HL-60 (cell line): ENCODE results near the gene RAB27A.

ENCODE experiments used
- DNase-seq, 2 experiments: peaks; one replicate each; pipeline ENCODE4 v3.0.0-alpha.2; 2010 to 2020; ENCODE audit warnings: low read depth in 1 of 2, low spot score in 1 of 2
- H3K27ac ChIP-seq: fragments of 250-450 bp; sonication (Bioruptor Pico); replicated peaks from 2 replicates; pipeline ENCODE4 v1.5.1; 2020; ENCODE audit warnings: mild to moderate bottlenecking, moderate library complexity
- H3K27me3 ChIP-seq: fragments of 250-450 bp; sonication (Bioruptor Pico); 2 replicates; pipeline ENCODE4 v1.5.1; 2021; ENCODE audit warnings: mild to moderate bottlenecking, moderate library complexity; ENCODE audit not compliant: insufficient read depth, poor library complexity, severe bottlenecking
- H3K4me3 ChIP-seq: replicated peaks from 2 replicates; pipeline ENCODE4 v1.5.1; 2011; ENCODE audit warnings: mild to moderate bottlenecking, control low read depth, low read length; ENCODE audit not compliant: insufficient read depth
- CTCF ChIP-seq: IDR thresholded peaks from one replicate; pipeline ENCODE4 v1.5.1; 2011; ENCODE audit warnings: low read length, control low read depth, inconsistent platforms; ENCODE audit not compliant: insufficient read depth
- GABPA ChIP-seq: IDR thresholded peaks from 2 replicates; pipeline ENCODE4 v1.6.1; 2012; ENCODE audit warnings: low read depth
- POLR2AphosphoS5 ChIP-seq: IDR thresholded peaks from 2 replicates; pipeline ENCODE4 v1.6.1; 2012; ENCODE audit warnings: low read depth
- REST ChIP-seq: IDR thresholded peaks from 2 replicates; pipeline ENCODE4 v1.6.1; 2012; ENCODE audit warnings: low read depth; ENCODE audit not compliant: insufficient replicate concordance
- SPI1 ChIP-seq: IDR thresholded peaks from 2 replicates; pipeline ENCODE4 v1.6.1; 2012; ENCODE audit warnings: low read depth, mild to moderate bottlenecking, borderline replicate concordance

The RAB27A gene

GRCh38 chr15:55276324-55276723 is 13.3 kb downstream of the RAB27A start:
- H3K27ac ChIP-seq: peak overlapping the region; percentile 85
- no peak for DNase-seq
- TF ChIP-seq SPI1: no peak
- no peak for TF ChIP-seq CTCF
- no peak for TF ChIP-seq GABPA
- TF ChIP-seq POLR2AphosphoS5: no peak
- TF ChIP-seq REST: no peak

GRCh38 chr15:55270291-55270690 is 19.3 kb downstream of the RAB27A start:
- H3K27me3 ChIP-seq: no peaks in the 10 kb centered on the region
- peak overlapping the region; percentile 32 for H3K27ac ChIP-seq
- no peak for DNase-seq
- no peak overlapping the region for H3K4me3 ChIP-seq
- TF ChIP-seq POLR2AphosphoS5 (no peak), SPI1 (no peak), GABPA (no peak), CTCF (no peak), REST (no peak)

More at GRCh38 chr15:55276324-55276723, 13.3 kb downstream of the RAB27A start:
- Histone ChIP-seq H3K27me3 (no peaks in the 10 kb centered on the region), H3K4me3 (no peak overlapping the region)

GRCh38 chr15:55268176-55268695 is 21.4 kb downstream of the RAB27A start:
- H3K27ac ChIP-seq: peak overlapping the region; percentile 79
- TF ChIP-seq GABPA: no peak
- TF ChIP-seq POLR2AphosphoS5: no peak
- TF ChIP-seq REST: no peak
- TF ChIP-seq SPI1: no peak
- TF ChIP-seq CTCF: no peak
- no peak for DNase-seq

More at GRCh38 chr15:55268176-55268695, 21.4 kb downstream of the RAB27A start:
- Histone ChIP-seq H3K27me3 (no peaks in the 10 kb centered on the region), H3K4me3 (no peak overlapping the region)
